Activated naive CD8-positive, alpha-beta T cell (primary cell): ENCODE data around the gene COL11A2.
"Not testable (repeated sequence)": the region's sequence is repeated elsewhere in the genome, so short reads cannot be mapped to it uniquely, and the experiment has no call there.

Experiments
- H3K27ac Mint-ChIP-seq: one replicate; pipeline ENCODE4 v1.8.0; 2021; ENCODE audit warnings: mixed read lengths
- H3K27me3 Mint-ChIP-seq: one replicate; pipeline ENCODE4 v1.8.0; 2021; ENCODE audit warnings: mixed read lengths
- H3K36me3 Mint-ChIP-seq: one replicate; pipeline ENCODE4 v1.8.0; 2021; ENCODE audit warnings: mixed read lengths
- H3K4me1 Mint-ChIP-seq: one replicate; pipeline ENCODE4 v1.8.0; 2021; ENCODE audit warnings: low read depth, mixed read lengths
- H3K4me3 Mint-ChIP-seq: one replicate; pipeline ENCODE4 v1.8.0; 2021; ENCODE audit warnings: mild to moderate bottlenecking, mixed read lengths
- H3K9me3 Mint-ChIP-seq: one replicate; pipeline ENCODE4 v1.8.0; 2021; ENCODE audit warnings: low read depth, mixed read lengths

The COL11A2 gene

DNA sequence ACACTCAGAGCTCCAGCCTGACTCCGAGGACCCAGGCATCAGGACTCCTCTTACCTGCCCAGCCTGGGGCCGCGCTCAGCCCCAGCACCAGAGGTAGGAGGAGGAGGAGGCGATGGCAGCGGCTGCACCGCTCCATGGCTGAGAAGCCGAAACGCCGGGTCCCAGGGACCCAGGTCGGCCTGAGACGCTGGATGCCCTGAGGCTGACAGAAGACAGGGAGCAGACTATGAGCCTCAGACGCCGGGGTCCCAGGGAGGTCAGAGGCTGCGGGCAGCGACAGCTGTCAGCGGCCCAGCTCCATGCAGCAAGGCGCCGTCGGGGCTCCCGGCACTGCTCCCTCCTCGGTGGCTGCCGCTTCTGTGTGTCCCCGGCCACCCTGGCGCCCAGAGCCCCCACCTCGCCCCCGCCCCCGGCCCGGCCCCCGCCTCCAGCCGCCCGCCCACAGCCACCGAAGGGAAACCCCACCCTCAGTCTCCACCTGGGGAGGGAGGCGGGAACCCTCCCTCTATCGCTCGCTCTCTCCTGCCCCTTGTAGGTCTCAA lies at the start of gene COL11A2:
Gene COL11A2, minus strand, starts transcription at position 363 of the 542 bp plus-strand sequence. Its CDS starts 227 bp downstream, at position 136.
- H3K27me3 Mint-ChIP-seq = peaks cover 10% of the 10 kb centered on the region
- peak within 1 kb of the TSS; percentile 85 for H3K4me3 Mint-ChIP-seq
- H3K27ac Mint-ChIP-seq = peak within 1 kb of the TSS; percentile 23
- H3K9me3 Mint-ChIP-seq = no peaks in the 10 kb centered on the region
- peaks cover 25% of the 10 kb centered on the region for H3K4me1 Mint-ChIP-seq
- peaks cover 8% of the 10 kb centered on the region for H3K36me3 Mint-ChIP-seq

- Mint-ChIP-seq H3K4me3 (no peak overlapping the region), H3K27ac (peak overlapping the region; percentile 6), H3K36me3 (peaks cover 2% of the 10 kb centered on the region), H3K9me3 (no peaks in the 10 kb centered on the region), H3K4me1 (peaks cover 9% of the 10 kb centered on the region), H3K27me3 (no peaks in the 10 kb centered on the region)
Measured at GRCh38 chr6:33241968-33242367, 49.7 kb upstream of the COL11A2 start.

- peaks cover 9% of the 10 kb centered on the region for H3K4me1 Mint-ChIP-seq
- H3K27me3 Mint-ChIP-seq = peaks cover 3% of the 10 kb centered on the region
- H3K36me3 Mint-ChIP-seq = no peaks in the 10 kb centered on the region
- no peaks in the 10 kb centered on the region for H3K9me3 Mint-ChIP-seq
- H3K27ac Mint-ChIP-seq = no peak overlapping the region
- H3K4me3 Mint-ChIP-seq = no peak overlapping the region
Measured at GRCh38 chr6:33237741-33238140, 45.5 kb upstream of the COL11A2 start.

DNA sequence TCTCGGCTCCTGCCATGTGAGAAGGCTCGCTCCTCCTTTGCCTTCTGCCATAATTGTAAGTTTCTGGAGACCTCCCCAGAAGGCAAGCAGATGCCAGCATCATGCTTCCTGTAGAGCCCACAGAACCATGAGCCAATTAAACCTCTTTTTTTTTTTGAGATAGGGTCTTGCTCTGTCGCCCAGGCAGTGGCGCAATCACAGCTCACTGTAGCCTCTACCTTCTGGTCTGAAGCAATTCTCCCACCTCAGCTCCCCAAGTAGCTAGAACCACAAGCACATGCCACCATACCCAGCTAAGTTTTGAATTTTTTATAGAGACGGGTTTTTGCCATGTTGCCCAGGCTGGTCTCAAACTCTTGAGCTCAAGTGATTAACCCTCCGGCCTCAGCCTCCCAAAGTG lies 44.6 kb upstream of the COL11A2 start:
- H3K4me1 Mint-ChIP-seq = peaks cover 3% of the 10 kb centered on the region
- H3K27me3 Mint-ChIP-seq = peaks cover 4% of the 10 kb centered on the region
- no peak overlapping the region for H3K27ac Mint-ChIP-seq
- H3K4me3 Mint-ChIP-seq = no peak overlapping the region
- no peaks in the 10 kb centered on the region for H3K36me3 Mint-ChIP-seq
- H3K9me3 Mint-ChIP-seq = no peaks in the 10 kb centered on the region

DNA sequence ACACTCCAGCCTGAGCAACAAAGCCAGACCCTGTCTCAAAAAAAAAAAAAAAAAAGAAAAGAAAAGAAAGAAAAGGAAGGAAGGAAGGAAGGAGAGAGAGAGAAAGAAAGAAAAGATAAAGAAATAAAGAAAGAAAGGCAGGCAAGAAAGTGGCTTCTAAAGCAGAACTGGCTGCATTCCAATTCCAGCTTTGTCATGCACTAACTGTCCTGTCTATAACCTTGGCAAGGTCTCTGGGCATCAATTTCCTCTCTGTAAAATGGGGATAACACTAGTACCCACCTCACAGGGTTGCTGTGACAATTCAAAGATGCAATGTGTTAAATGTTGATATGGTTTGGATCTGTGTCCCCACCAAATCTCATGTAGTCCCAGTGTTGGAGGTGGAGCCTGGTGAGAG lies 44.1 kb upstream of the COL11A2 start:
- no peaks in the 10 kb centered on the region for H3K9me3 Mint-ChIP-seq
- H3K4me1 Mint-ChIP-seq = peaks cover 2% of the 10 kb centered on the region
- H3K4me3 Mint-ChIP-seq = no peak overlapping the region
- no peaks in the 10 kb centered on the region for H3K36me3 Mint-ChIP-seq
- H3K27ac Mint-ChIP-seq = no peak overlapping the region
- peaks cover 4% of the 10 kb centered on the region for H3K27me3 Mint-ChIP-seq

- Mint-ChIP-seq H3K27me3 (peaks cover 4% of the 10 kb centered on the region), H3K9me3 (no peaks in the 10 kb centered on the region), H3K36me3 (no peaks in the 10 kb centered on the region), H3K4me1 (no peaks in the 10 kb centered on the region), H3K4me3 (no peak overlapping the region), H3K27ac (no peak overlapping the region)
Measured at GRCh38 chr6:33235221-33235634, 43.0 kb upstream of the COL11A2 start.

DNA sequence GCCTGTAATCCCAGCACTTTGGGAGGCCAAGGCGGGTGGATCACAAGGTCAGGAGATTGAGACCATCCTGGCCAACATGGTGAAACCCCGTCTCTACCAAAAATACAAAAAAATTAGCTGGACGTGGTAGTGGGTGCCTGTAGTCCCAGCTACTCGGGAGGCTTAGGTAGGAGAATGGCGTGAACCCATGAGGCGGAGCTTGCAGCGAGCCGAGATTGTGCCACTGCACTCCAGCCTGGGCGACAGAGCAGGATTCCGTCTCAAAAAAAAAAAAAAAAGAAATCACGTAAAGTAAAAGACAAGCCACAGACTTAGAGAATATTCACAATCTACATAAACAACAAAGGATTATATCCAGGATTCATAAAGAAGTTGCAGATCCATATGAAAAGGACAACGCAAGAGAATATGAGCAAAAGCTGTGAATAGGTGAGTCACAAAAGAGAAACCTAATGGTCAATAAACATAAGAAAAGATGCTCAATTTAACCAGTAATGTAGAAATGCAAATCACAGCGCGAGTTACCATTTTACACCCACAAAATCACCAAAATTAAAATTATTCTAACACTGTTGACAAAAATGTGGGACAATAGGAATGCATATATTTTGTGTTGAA lies 34.3 kb upstream of the COL11A2 start:
- H3K4me3 Mint-ChIP-seq, H3K36me3 Mint-ChIP-seq, H3K4me1 Mint-ChIP-seq, H3K27ac Mint-ChIP-seq, H3K9me3 Mint-ChIP-seq, H3K27me3 Mint-ChIP-seq: not testable (repeated sequence)

- Mint-ChIP-seq H3K27me3 (peaks cover 4% of the 10 kb centered on the region), H3K4me1 (peaks cover 33% of the 10 kb centered on the region), H3K9me3 (no peaks in the 10 kb centered on the region), H3K4me3 (no peak overlapping the region), H3K27ac (no peak overlapping the region), H3K36me3 (no peaks in the 10 kb centered on the region)
Measured at GRCh38 chr6:33217681-33218080, 25.4 kb upstream of the COL11A2 start.

GRCh38 chr6:33217246-33217645 lies 25.0 kb upstream of the COL11A2 start:
- no peak overlapping the region for H3K27ac Mint-ChIP-seq
- no peaks in the 10 kb centered on the region for H3K9me3 Mint-ChIP-seq
- no peaks in the 10 kb centered on the region for H3K36me3 Mint-ChIP-seq
- H3K4me3 Mint-ChIP-seq = no peak overlapping the region
- peaks cover 36% of the 10 kb centered on the region for H3K4me1 Mint-ChIP-seq
- peaks cover 4% of the 10 kb centered on the region for H3K27me3 Mint-ChIP-seq

GRCh38 chr6:33216117-33216649 lies 23.9 kb upstream of the COL11A2 start:
- H3K4me1 Mint-ChIP-seq = peaks cover 36% of the 10 kb centered on the region
- H3K27me3 Mint-ChIP-seq = peaks cover 3% of the 10 kb centered on the region
- no peak overlapping the region for H3K27ac Mint-ChIP-seq
- no peaks in the 10 kb centered on the region for H3K9me3 Mint-ChIP-seq
- H3K36me3 Mint-ChIP-seq = no peaks in the 10 kb centered on the region
- H3K4me3 Mint-ChIP-seq = no peak overlapping the region

DNA sequence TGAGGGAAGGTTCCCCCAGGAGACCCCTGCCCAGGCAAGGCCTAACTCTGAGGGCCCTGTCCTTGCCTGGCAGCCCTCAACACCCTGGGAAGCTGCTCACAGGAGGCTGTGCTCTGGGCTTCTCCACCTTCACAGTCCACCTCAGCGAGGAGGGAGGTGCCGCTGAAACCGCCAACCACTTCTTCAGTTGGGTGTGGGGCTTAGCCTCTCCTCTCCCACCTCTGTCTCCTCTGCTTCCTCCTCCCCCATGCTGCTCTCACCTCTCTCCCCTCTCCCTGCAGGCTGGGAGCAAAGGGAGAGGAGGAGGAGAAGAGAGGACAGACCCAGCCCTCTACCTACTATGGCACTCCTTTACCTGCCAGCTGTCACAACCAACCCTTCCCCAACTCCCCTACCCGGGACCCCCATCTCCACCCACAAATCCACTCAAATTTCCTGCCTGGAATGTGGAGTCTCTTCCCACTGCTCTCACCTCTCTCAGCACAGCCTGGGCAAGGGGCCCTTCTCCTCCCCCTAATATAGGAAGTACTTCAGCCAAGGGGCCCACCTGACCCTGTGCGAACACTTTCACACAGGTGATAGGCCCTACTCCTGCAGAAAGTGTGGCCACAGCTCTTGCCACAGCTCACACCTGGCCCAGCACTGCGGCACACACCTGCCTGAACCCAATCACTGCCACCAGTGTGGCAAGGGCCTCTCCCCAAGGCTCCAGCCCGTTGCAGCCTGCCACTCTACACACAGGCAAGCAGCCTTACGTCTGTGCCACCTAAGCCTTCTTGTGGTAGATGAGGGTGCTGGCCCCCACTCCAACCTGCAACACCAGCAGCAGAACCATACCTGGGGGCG lies 23.2 kb upstream of the COL11A2 start:
- H3K4me3 Mint-ChIP-seq = peak overlapping the region; percentile 52
- H3K4me1 Mint-ChIP-seq = peaks cover 36% of the 10 kb centered on the region
- no peaks in the 10 kb centered on the region for H3K9me3 Mint-ChIP-seq
- H3K27me3 Mint-ChIP-seq = peaks cover 3% of the 10 kb centered on the region
- H3K36me3 Mint-ChIP-seq = no peaks in the 10 kb centered on the region
- H3K27ac Mint-ChIP-seq = peak overlapping the region; percentile 16

DNA sequence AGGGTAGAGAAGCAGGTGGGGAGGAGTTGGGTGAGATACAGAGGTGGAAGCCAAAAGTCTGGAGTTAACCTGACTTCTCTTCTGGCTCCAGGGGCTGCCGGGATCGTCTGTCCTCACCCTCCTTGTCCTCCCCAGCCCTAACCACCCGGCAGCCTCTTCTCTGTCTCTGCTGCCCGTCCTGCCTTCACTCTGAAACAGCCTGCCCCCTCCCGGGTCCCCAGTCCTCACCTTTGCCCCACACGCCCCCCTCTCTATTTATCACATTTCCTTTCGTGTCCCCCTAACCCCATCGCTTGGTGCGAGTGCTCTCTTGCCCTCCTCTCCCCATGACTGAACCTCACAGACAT lies 21.7 kb upstream of the COL11A2 start:
- Mint-ChIP-seq H3K4me3 (peak overlapping the region; percentile 87), H3K36me3 (no peaks in the 10 kb centered on the region), H3K27me3 (no peaks in the 10 kb centered on the region), H3K27ac (no peak overlapping the region), H3K9me3 (no peaks in the 10 kb centered on the region), H3K4me1 (peaks cover 46% of the 10 kb centered on the region)

DNA sequence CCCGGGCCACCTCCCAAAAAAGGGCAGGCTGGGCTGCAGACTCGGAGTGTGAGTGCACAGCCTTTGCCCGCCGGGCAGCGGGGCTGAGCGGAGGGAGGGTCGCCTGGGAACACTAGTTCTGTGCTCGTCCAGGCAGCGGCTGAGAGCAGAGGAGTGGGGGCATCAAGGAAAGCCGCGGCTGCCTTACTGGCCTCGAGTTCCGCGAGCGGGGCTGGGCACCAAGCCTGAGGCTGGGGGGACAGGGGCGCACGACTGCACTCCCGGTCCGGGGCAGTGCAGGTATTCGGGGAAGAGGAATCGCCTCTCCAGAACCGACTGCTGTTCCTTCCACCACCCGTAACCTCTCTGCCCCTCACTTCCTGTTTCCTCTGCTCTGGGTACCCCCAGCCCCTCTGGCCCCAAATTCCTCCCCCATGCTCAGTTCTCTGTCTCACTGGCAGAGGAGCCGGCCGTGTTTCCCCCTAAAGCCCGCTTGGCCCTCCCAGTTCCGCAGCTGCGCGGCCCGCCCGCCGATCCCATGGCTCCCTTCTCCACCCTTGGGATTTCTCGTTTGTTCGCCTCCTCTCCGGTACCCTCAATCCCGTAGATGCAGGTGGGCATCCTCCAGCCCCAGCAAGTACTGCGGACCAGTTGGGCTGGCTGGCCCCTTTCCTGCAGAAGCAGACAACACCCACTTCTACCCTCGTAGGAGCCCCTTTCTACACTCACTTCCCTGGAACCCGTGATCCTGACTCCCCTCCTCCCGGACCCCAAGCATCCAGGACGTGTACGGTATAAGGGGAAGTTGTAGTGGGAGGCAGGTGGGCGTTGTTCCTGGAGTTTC lies 21.1 kb upstream of the COL11A2 start:
- Mint-ChIP-seq H3K27me3 (no peaks in the 10 kb centered on the region), H3K27ac (peak overlapping the region; percentile 41), H3K4me3 (peak overlapping the region; percentile 87), H3K36me3 (no peaks in the 10 kb centered on the region), H3K9me3 (no peaks in the 10 kb centered on the region), H3K4me1 (peaks cover 49% of the 10 kb centered on the region)

GRCh38 chr6:33212857-33213165 lies 20.5 kb upstream of the COL11A2 start:
- Mint-ChIP-seq H3K4me1 (peaks cover 49% of the 10 kb centered on the region), H3K27me3 (no peaks in the 10 kb centered on the region), H3K27ac (peak overlapping the region; percentile 41), H3K36me3 (no peaks in the 10 kb centered on the region), H3K4me3 (peak overlapping the region; percentile 87), H3K9me3 (no peaks in the 10 kb centered on the region)
